ENCODE measurements around the gene ARMC2. TPM values are rescaled to one million over a fixed set of nuclear protein-coding genes. Genes with fewer than 3 reads are reported as not detected.

ARMC2 gene
- polyA plus RNA-seq, 3 donors = 1.7 to 7.4 (median 3.5) TPM

GRCh38 chr6:109002051-109002697 is 154.0 kb downstream of the ARMC2 start:
- Histone ChIP-seq H3K4me3 (replicated peaks in 1 of 3; ENCODE audit: low read depth in 2 of 3, low read length in 3 of 3) (no peak overlapping the region), H3K27me3 (ENCODE audit: control insufficient read depth in 2 of 2, insufficient read depth in 2 of 2, low read length in 2 of 2) (no peaks in the 10 kb centered on the region), H4K20me1 (ENCODE audit: insufficient read depth, low read length) (no peaks in the 10 kb centered on the region), H3K4me1 (ENCODE audit: control insufficient read depth in 1 of 2, insufficient read depth in 2 of 2, low read length in 2 of 2) (no peaks in the 10 kb centered on the region), H3K36me3 (replicated peaks in 1 of 2; ENCODE audit: control insufficient read depth in 1 of 2, insufficient read depth in 2 of 2, low read length in 2 of 2) (peaks cover 4 to 42% of the 10 kb centered on the region in 2 donors), H3K4me2 (replicated peaks; ENCODE audit: extremely low read depth, low read length, poor library complexity, severe bottlenecking) (no peak overlapping the region), H2AFZ (ENCODE audit: insufficient read depth, low read depth, low read length, poor library complexity, severe bottlenecking) (no peak overlapping the region), H3K79me2 (ENCODE audit: insufficient read depth, low read length) (no peaks in the 10 kb centered on the region), H3K27ac (ENCODE audit: low read depth in 1 of 2, low read length in 2 of 2) (no peak overlapping the region), H3K9me3 (replicated peaks in 1 of 2; ENCODE audit: control insufficient read depth in 1 of 2, insufficient read depth in 1 of 2, low read length in 2 of 2) (no peaks in the 10 kb centered on the region), H3K9ac (ENCODE audit: insufficient read depth, low read length, poor library complexity, severe bottlenecking) (no peak overlapping the region)
- TF ChIP-seq CTCF (IDR thresholded peaks at IDR 0.05) = no peak
- DNase-seq = no peak
- peaks cover 5% of the 10 kb centered on the region for H3K4me1 Mint-ChIP-seq
- WGBS (ENCODE audit: insufficient coverage) = 100% methylated on average over 1 of the region's 3 CpGs
- no peaks in the 10 kb centered on the region for H3K9me3 Mint-ChIP-seq
- H3K27me3 Mint-ChIP-seq (ENCODE audit: low read depth in 3 of 3) = peaks cover 0 to 1% (median 0%) of the 10 kb centered on the region in 3 donors
- intact Hi-C loops (cut with micrococcal nuclease) = no loop called here
- peaks cover 21 to 30% of the 10 kb centered on the region in 2 donors for H3K36me3 Mint-ChIP-seq
- H3K27ac Mint-ChIP-seq = no peak overlapping the region
- no peak overlapping the region for H3K4me3 Mint-ChIP-seq

GRCh38 chr6:109002882-109003281 is 154.7 kb downstream of the ARMC2 start:
- Histone ChIP-seq H3K4me1 (ENCODE audit: control insufficient read depth in 1 of 2, insufficient read depth in 2 of 2, low read length in 2 of 2) (no peaks in the 10 kb centered on the region), H3K27me3 (ENCODE audit: control insufficient read depth in 2 of 2, insufficient read depth in 2 of 2, low read length in 2 of 2) (no peaks in the 10 kb centered on the region), H3K9ac (ENCODE audit: insufficient read depth, low read length, poor library complexity, severe bottlenecking) (no peak overlapping the region), H3K79me2 (ENCODE audit: insufficient read depth, low read length) (peaks cover 2% of the 10 kb centered on the region), H4K20me1 (ENCODE audit: insufficient read depth, low read length) (no peaks in the 10 kb centered on the region), H3K27ac (ENCODE audit: low read depth in 1 of 2, low read length in 2 of 2) (no peak overlapping the region), H3K9me3 (replicated peaks in 1 of 2; ENCODE audit: control insufficient read depth in 1 of 2, insufficient read depth in 1 of 2, low read length in 2 of 2) (no peaks in the 10 kb centered on the region), H3K36me3 (replicated peaks in 1 of 2; ENCODE audit: control insufficient read depth in 1 of 2, insufficient read depth in 2 of 2, low read length in 2 of 2) (peaks cover 4 to 35% of the 10 kb centered on the region in 2 donors), H3K4me2 (replicated peaks; ENCODE audit: extremely low read depth, low read length, poor library complexity, severe bottlenecking) (no peak overlapping the region), H3K4me3 (replicated peaks in 1 of 3; ENCODE audit: low read depth in 2 of 3, low read length in 3 of 3) (no peak overlapping the region), H2AFZ (ENCODE audit: insufficient read depth, low read depth, low read length, poor library complexity, severe bottlenecking) (no peak overlapping the region)
- H3K27ac Mint-ChIP-seq = no peak overlapping the region
- no peak for TF ChIP-seq CTCF (IDR thresholded peaks at IDR 0.05)
- no peaks in the 10 kb centered on the region for H3K9me3 Mint-ChIP-seq
- intact Hi-C loops (cut with micrococcal nuclease) = no loop called here
- peaks cover 19 to 25% of the 10 kb centered on the region in 2 donors for H3K36me3 Mint-ChIP-seq
- DNase-seq = no peak
- H3K27me3 Mint-ChIP-seq (ENCODE audit: low read depth in 3 of 3) = peaks cover 0 to 1% (median under 1%) of the 10 kb centered on the region in 3 donors
- H3K4me1 Mint-ChIP-seq = peaks cover 10% of the 10 kb centered on the region
- no peak overlapping the region for H3K4me3 Mint-ChIP-seq

Measured in CD14-positive monocyte (primary cell).